Smooth muscle cell (in vitro differentiated cells): ENCODE measurements around the gene CYP27B1. TPM values are rescaled to one million over a fixed set of nuclear protein-coding genes. Genes with fewer than 3 reads are reported as not detected.

Source experiments
- DNase-seq: peaks from one replicate; lab custom pipeline; 2025; ENCODE audit not compliant: unreplicated experiment; lab: John Stamatoyannopoulos, UW
- H2AFZ ChIP-seq: fragments of 200-600 bp; sonication (generic); 2 replicates; pipeline ENCODE4 v1.6.0; 2016; ENCODE audit warnings: antibody characterized with exemption, low read depth, mild to moderate bottlenecking
- H3F3A ChIP-seq: fragments of 200-600 bp; sonication (generic); 2 replicates; pipeline ENCODE4 v1.6.0; 2017; ENCODE audit warnings: antibody characterized with exemption, low read depth
- H3K27ac ChIP-seq: fragments of 200-600 bp; sonication (generic); 2 replicates; pipeline ENCODE4 v1.5.1; 2016; ENCODE audit warnings: low read depth, mild to moderate bottlenecking
- H3K27me3 ChIP-seq: fragments of 200-600 bp; sonication (generic); 2 replicates; pipeline ENCODE4 v1.6.1; 2016; ENCODE audit warnings: low read depth, mild to moderate bottlenecking
- H3K36me3 ChIP-seq: fragments of 200-600 bp; sonication (generic); 2 replicates; pipeline ENCODE4 v1.5.1; 2016; ENCODE audit warnings: low read depth
- H3K4me1 ChIP-seq: fragments of 200-600 bp; sonication (generic); 2 replicates; pipeline ENCODE4 v1.5.1; 2016; ENCODE audit warnings: low read depth
- H3K4me2 ChIP-seq: fragments of 200-600 bp; sonication (generic); 2 replicates; pipeline ENCODE4 v1.6.0; 2016; ENCODE audit warnings: mild to moderate bottlenecking
- H3K4me3 ChIP-seq: fragments of 200-600 bp; sonication (generic); 2 replicates; pipeline ENCODE4 v1.5.1; 2016; ENCODE audit warnings: mild to moderate bottlenecking
- H3K79me2 ChIP-seq: fragments of 200-600 bp; sonication (generic); 2 replicates; pipeline ENCODE4 v1.6.0; 2016; ENCODE audit warnings: low read depth, mild to moderate bottlenecking
- H3K9ac ChIP-seq: fragments of 200-600 bp; sonication (generic); 2 replicates; pipeline ENCODE4 v1.6.0; 2016; ENCODE audit warnings: low read depth
- H3K9me3 ChIP-seq: fragments of 200-600 bp; sonication (generic); replicated peaks from 2 replicates; pipeline ENCODE4 v1.5.1; 2016; ENCODE audit warnings: low read depth
- H4K20me1 ChIP-seq: fragments of 200-600 bp; sonication (generic); 2 replicates; pipeline ENCODE4 v1.6.0; 2016; ENCODE audit warnings: low read depth
- CTCF ChIP-seq: fragments of 200-600 bp; sonication (generic); IDR thresholded peaks from 2 replicates; pipeline ENCODE4 v1.5.1; 2017; ENCODE audit warnings: borderline replicate concordance, mild to moderate bottlenecking, antibody characterized with exemption; ENCODE audit not compliant: insufficient read depth, poor library complexity, severe bottlenecking
- WGBS: methylation state at CpG from one replicate; pipeline ENCODE4 v1.1.7; 2016; ENCODE audit warnings: low lambda C conversion rate; 5-methylcytosine and 5-hydroxymethylcytosine counted together
- polyA plus RNA-seq: library from polyadenylated mRNA; unstranded; fragments of >200 nt; fragmentation: Nextera tagmentation; extraction: Ambion mirVana; gene quantifications from 2 replicates; pipeline ENCODE4 v1.2.1, GENCODE V29; 2016
- total RNA-seq: library from RNA; depleted of rRNA; stranded (reverse); fragments of >200 nt; gene quantifications from 2 replicates; pipeline ENCODE4 v1.2.3, GENCODE V29; 2014

The CYP27B1 gene
- total and polyA plus RNA-seq, 2 experiments from 2014 or later: 0.81 to 1.7 TPM

DNA sequence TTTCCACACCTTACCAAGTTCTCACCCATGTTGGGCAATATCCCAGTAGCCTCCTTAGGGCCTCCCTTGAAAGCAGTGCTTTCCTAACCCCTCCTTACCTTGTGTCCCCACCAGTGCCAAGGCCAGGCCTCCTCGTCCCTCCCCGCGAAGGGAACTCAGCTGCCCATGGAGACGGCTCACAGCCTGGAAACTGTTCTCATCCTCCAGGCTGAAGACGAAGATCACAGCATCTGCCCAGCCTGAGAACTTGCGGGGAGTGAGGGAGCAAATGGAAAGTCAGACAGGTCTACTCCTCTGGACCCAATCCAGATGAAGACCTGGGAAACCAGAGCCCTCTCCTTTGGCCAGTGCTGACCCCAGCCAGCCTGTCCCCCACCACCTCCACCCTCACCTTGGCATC lies 33.0 kb downstream of the CYP27B1 start:
- no peaks in the 10 kb centered on the region for H3K79me2 ChIP-seq
- DNase-seq: no peak
- H4K20me1 ChIP-seq: no peaks in the 10 kb centered on the region
- H2AFZ ChIP-seq: no peak overlapping the region
- H3F3A ChIP-seq: no peaks in the 10 kb centered on the region
- peaks cover 17% of the 10 kb centered on the region for H3K4me1 ChIP-seq
- TF ChIP-seq CTCF: no peak
- H3K27ac ChIP-seq: no peak overlapping the region
- H3K9me3 ChIP-seq: no peaks in the 10 kb centered on the region
- no peak overlapping the region for H3K4me2 ChIP-seq
- WGBS: 69% methylated on average over 6 of the region's 6 CpGs
- H3K9ac ChIP-seq: no peak overlapping the region
- no peaks in the 10 kb centered on the region for H3K36me3 ChIP-seq
- no peak overlapping the region for H3K4me3 ChIP-seq
- H3K27me3 ChIP-seq: peaks cover 100% of the 10 kb centered on the region

GRCh38 chr12:57732726-57733593 lies 33.9 kb downstream of the CYP27B1 start:
- H3K9ac ChIP-seq: no peak overlapping the region

DNA sequence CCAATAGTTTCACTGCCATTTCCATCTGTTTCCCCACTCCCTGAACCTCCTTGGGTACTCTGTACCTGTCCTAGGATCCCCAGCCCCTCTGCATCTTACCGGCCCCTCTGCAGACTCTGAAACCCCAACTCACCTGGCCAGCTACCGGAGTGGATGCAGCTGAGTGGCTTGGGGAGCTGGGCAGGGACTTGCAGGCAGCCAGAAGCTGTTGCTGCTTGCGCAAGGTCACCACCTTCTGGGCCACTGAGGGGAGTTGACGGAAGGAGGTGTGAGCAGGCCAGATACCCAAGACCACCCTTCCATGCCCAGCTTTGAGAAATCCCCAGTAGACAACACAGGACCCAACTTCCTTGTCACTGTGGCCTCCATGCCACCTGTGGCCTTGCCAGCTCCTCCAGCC lies 34.6 kb downstream of the CYP27B1 start:
- Histone ChIP-seq H3K4me1 (peaks cover 6% of the 10 kb centered on the region), H2AFZ (no peak overlapping the region), H3K27ac (no peak overlapping the region), H3F3A (no peaks in the 10 kb centered on the region), H3K27me3 (peaks cover 99% of the 10 kb centered on the region), H3K4me3 (no peak overlapping the region), H3K79me2 (no peaks in the 10 kb centered on the region), H3K4me2 (no peak overlapping the region), H3K9ac (no peak overlapping the region), H4K20me1 (no peaks in the 10 kb centered on the region), H3K36me3 (no peaks in the 10 kb centered on the region), H3K9me3 (no peaks in the 10 kb centered on the region)
- DNase-seq: no peak
- no peak for TF ChIP-seq CTCF
- WGBS: 76% methylated on average over 4 of the region's 4 CpGs

More at GRCh38 chr12:57732726-57733593, 33.9 kb downstream of the CYP27B1 start:
- H3K9me3 ChIP-seq: no peaks in the 10 kb centered on the region
- peaks cover 13% of the 10 kb centered on the region for H3K4me1 ChIP-seq
- no peaks in the 10 kb centered on the region for H3K36me3 ChIP-seq
- H3K79me2 ChIP-seq: no peaks in the 10 kb centered on the region
- H3K27ac ChIP-seq: no peak overlapping the region
- H3K4me3 ChIP-seq: no peak overlapping the region
- peaks cover 99% of the 10 kb centered on the region for H3K27me3 ChIP-seq
- DNase-seq: no peak
- 80% methylated on average over 11 of the region's 11 CpGs for WGBS
- no peak for TF ChIP-seq CTCF
- H3K4me2 ChIP-seq: no peak overlapping the region
- H3F3A ChIP-seq: no peaks in the 10 kb centered on the region
- no peaks in the 10 kb centered on the region for H4K20me1 ChIP-seq
- H2AFZ ChIP-seq: no peak overlapping the region
